Caco-2 (cell line): ENCODE measurements around the gene ANKFN1. TPM values are rescaled to one million over a fixed set of nuclear protein-coding genes. Genes with fewer than 3 reads are reported as not detected.

ENCODE experiments used
- BruUV-seq: library from RNA; stranded (reverse); fragments of 400-500 nt; replicated peaks from 2 replicates; lab custom pipeline; 2021; lab: Mats Ljungman, UMichigan
- CTCF ChIA-PET: fragments of 300-600 bp; sonication (Branson Sonifier 250); formaldehyde crosslinking; loops from one replicate; lab custom pipeline; 2022; ENCODE audit warnings: antibody characterized with exemption; lab: Charles Lee
- POLR2A ChIA-PET: fragments of 300-600 bp; sonication (Branson Sonifier 250); formaldehyde crosslinking; loops from one replicate; lab custom pipeline; 2022; ENCODE audit warnings: antibody characterized with exemption; lab: Charles Lee
- DNase-seq, 2 experiments: peaks; one replicate each; pipeline versions ENCODE4 v3.0.0 to v3.0.0-alpha.2; 2020 to 2022
- H3K27me3 ChIP-seq: replicated peaks from 2 replicates; pipeline ENCODE4 v1.6.0; 2011; ENCODE audit warnings: low read length; ENCODE audit not compliant: control insufficient read depth, insufficient read depth
- H3K36me3 ChIP-seq: 2 replicates; pipeline ENCODE4 v1.5.1; 2011; ENCODE audit warnings: low read length; ENCODE audit not compliant: control insufficient read depth, insufficient read depth
- H3K4me1 ChIP-seq: fragments of 250-450 bp; sonication (Bioruptor Pico); 2 replicates; pipeline ENCODE4 v1.5.1; 2020; ENCODE audit warnings: mild to moderate bottlenecking
- H3K4me3 ChIP-seq: 2 replicates; pipeline ENCODE4 v1.5.1; 2011; ENCODE audit warnings: low read depth, mild to moderate bottlenecking, control low read depth, low read length
- H3K9me3 ChIP-seq: fragments of 250-450 bp; sonication (Bioruptor Pico); 2 replicates; pipeline ENCODE4 v1.5.1; 2020; ENCODE audit warnings: mild to moderate bottlenecking, moderate library complexity
- H3K27ac Mint-ChIP-seq: one replicate; pipeline ENCODE4 v1.8.0; 2022; ENCODE audit warnings: mixed read lengths; ENCODE audit not compliant: unreplicated experiment
- H3K27me3 Mint-ChIP-seq: one replicate; pipeline ENCODE4 v1.8.0; 2022; ENCODE audit warnings: mixed read lengths; ENCODE audit not compliant: insufficient read depth, unreplicated experiment
- H3K36me3 Mint-ChIP-seq: one replicate; pipeline ENCODE4 v1.8.0; 2022; ENCODE audit warnings: mild to moderate bottlenecking, mixed read lengths; ENCODE audit not compliant: insufficient read depth, unreplicated experiment
- H3K4me1 Mint-ChIP-seq: one replicate; pipeline ENCODE4 v1.8.0; 2022; ENCODE audit warnings: low read depth, mixed read lengths; ENCODE audit not compliant: unreplicated experiment
- H3K4me3 Mint-ChIP-seq: one replicate; pipeline ENCODE4 v1.8.0; 2022; ENCODE audit warnings: mild to moderate bottlenecking, moderate library complexity, mixed read lengths; ENCODE audit not compliant: unreplicated experiment
- H3K9me3 Mint-ChIP-seq: one replicate; pipeline ENCODE4 v1.8.0; 2022; ENCODE audit warnings: mixed read lengths; ENCODE audit not compliant: unreplicated experiment
- CTCF ChIP-seq, 2 experiments: fragments of 200-600 bp in 1 of 2; IDR thresholded peaks; 1 replicate in 1 of 2; 2 replicates in 1 of 2; pipeline versions ENCODE4 v1.5.1 to v1.8.0; 2011 to 2022; ENCODE audit warnings: antibody characterized with exemption in 1 of 2, control low read depth in 1 of 2, inconsistent platforms in 1 of 2, low read depth in 1 of 2, low read length in 1 of 2, mild to moderate bottlenecking in 1 of 2, moderate library complexity in 1 of 2; ENCODE audit not compliant: insufficient read depth in 1 of 2, severe bottlenecking in 1 of 2, unreplicated experiment in 1 of 2
- intact Hi-C: fragments of 100-400 bp; cut with micrococcal nuclease; formaldehyde crosslinking; loops from one replicate; pipeline ENCODE4 v1.10.0; 2022; ENCODE audit not compliant: unreplicated experiment
- total RNA-seq: library from RNA; stranded (reverse); gene quantifications from 2 replicates; pipeline ENCODE4 v1.2.3, GENCODE V29; 2022

Gene ANKFN1
- total RNA-seq, 1 experiment from 2014 or later: 0.34 TPM

GRCh38 chr17:56482229-56482628 is 329.0 kb downstream of the ANKFN1 start:
- no peak overlapping the region for H3K4me3 ChIP-seq
- H3K36me3 ChIP-seq: no peaks in the 10 kb centered on the region
- Mint-ChIP-seq H3K36me3 (no peaks in the 10 kb centered on the region), H3K27ac (no peak overlapping the region), H3K9me3 (no peaks in the 10 kb centered on the region), H3K4me1 (no peaks in the 10 kb centered on the region), H3K4me3 (no peak overlapping the region), H3K27me3 (peaks cover 8% of the 10 kb centered on the region)
- ChIA-PET CTCF (no interaction called here), POLR2A (no interaction called here)
- DNase-seq: no peak
- H3K4me1 ChIP-seq: no peaks in the 10 kb centered on the region
- H3K9me3 ChIP-seq: no peaks in the 10 kb centered on the region
- intact Hi-C loops: no loop called here
- no peaks in the 10 kb centered on the region for H3K27me3 ChIP-seq
- no TSS peak for BruUV-seq
- TF ChIP-seq CTCF (IDR thresholded peaks at IDR 0.05; ENCODE audit: insufficient read depth in 1 of 2, low read depth in 1 of 2, low read length in 1 of 2, severe bottlenecking in 1 of 2, unreplicated experiment in 1 of 2): no peak

GRCh38 chr17:56486732-56487131 is 333.5 kb downstream of the ANKFN1 start:
- TF ChIP-seq CTCF (IDR thresholded peaks at IDR 0.05; ENCODE audit: insufficient read depth in 1 of 2, low read depth in 1 of 2, low read length in 1 of 2, severe bottlenecking in 1 of 2, unreplicated experiment in 1 of 2): no peak
- Mint-ChIP-seq H3K27ac (no peak overlapping the region), H3K27me3 (peaks cover 15% of the 10 kb centered on the region), H3K4me1 (no peaks in the 10 kb centered on the region), H3K36me3 (no peaks in the 10 kb centered on the region), H3K9me3 (no peaks in the 10 kb centered on the region), H3K4me3 (no peak overlapping the region)
- ChIA-PET CTCF (no interaction called here), POLR2A (no interaction called here)
- Histone ChIP-seq H3K9me3 (no peaks in the 10 kb centered on the region), H3K4me3 (no peak overlapping the region), H3K36me3 (no peaks in the 10 kb centered on the region), H3K27me3 (no peaks in the 10 kb centered on the region), H3K4me1 (no peaks in the 10 kb centered on the region)
- BruUV-seq: no TSS peak
- intact Hi-C loops: no loop called here
- DNase-seq: no peak

- Histone ChIP-seq H3K4me1 (no peaks in the 10 kb centered on the region), H3K4me3 (no peak overlapping the region), H3K36me3 (no peaks in the 10 kb centered on the region), H3K9me3 (no peaks in the 10 kb centered on the region), H3K27me3 (no peaks in the 10 kb centered on the region)
- ChIA-PET CTCF (interaction anchor here (0.7 kb wide), 1 partner anchor 20 kb away, joined by 3 read pairs; no protein-coding TSS in a partner anchor), POLR2A (no interaction called here)
- Mint-ChIP-seq H3K4me3 (no peak overlapping the region), H3K27ac (no peak overlapping the region), H3K36me3 (no peaks in the 10 kb centered on the region), H3K9me3 (no peaks in the 10 kb centered on the region), H3K27me3 (peaks cover 14% of the 10 kb centered on the region), H3K4me1 (no peaks in the 10 kb centered on the region)
- TF ChIP-seq CTCF (IDR thresholded peaks at IDR 0.05; ENCODE audit: insufficient read depth in 1 of 2, low read depth in 1 of 2, low read length in 1 of 2, severe bottlenecking in 1 of 2, unreplicated experiment in 1 of 2): no peak
- no peak for DNase-seq
- BruUV-seq: no TSS peak
- intact Hi-C loops: no loop called here
Observed at GRCh38 chr17:56488800-56489199, 335.5 kb downstream of the ANKFN1 start.
